Measurements from ENCODE around the gene TMEM255B.

The TMEM255B gene

DNA sequence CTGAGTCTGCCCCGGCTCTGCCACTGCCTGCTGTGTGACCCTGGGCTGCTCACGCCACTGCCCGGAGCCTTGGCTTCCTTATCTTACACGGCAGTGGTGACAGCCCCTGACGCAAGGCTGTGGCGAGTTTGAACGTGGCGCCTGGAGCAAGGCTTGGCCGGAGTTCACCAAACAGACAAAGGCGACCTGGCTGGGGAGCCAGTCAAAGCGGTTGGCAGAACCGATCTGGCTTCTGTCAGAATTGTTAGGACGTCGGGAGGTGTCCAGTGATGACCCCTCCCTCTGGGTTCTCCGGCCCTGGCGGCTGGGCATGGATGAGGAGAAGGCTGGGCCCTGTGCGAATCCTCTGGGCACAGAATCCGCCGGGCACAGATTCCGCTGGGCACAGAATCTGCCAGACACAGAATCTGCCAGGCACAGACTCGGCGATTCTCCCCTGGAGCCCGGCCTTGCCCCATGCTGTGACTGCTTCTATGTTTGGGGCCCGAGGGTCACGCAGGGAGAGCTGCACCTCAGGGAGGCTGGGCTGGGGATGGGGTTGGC, 11.7 kb upstream of the TMEM255B start:
- TF ChIP-seq, protein P1, sequence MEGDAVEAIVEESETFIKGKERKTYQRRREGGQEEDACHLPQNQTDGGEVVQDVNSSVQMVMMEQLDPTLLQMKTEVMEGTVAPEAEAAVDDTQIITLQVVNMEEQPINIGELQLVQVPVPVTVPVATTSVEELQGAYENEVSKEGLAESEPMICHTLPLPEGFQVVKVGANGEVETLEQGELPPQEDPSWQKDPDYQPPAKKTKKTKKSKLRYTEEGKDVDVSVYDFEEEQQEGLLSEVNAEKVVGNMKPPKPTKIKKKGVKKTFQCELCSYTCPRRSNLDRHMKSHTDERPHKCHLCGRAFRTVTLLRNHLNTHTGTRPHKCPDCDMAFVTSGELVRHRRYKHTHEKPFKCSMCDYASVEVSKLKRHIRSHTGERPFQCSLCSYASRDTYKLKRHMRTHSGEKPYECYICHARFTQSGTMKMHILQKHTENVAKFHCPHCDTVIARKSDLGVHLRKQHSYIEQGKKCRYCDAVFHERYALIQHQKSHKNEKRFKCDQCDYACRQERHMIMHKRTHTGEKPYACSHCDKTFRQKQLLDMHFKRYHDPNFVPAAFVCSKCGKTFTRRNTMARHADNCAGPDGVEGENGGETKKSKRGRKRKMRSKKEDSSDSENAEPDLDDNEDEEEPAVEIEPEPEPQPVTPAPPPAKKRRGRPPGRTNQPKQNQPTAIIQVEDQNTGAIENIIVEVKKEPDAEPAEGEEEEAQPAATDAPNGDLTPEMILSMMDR (conservative IDR thresholded peaks at IDR 0.05; ENCODE audit: low read length), result no peak
- no peak overlapping the region for H3K4me3 ChIP-seq (ENCODE audit: low read length)
- DNase-seq (ENCODE audit: low read depth), result no peak

DNA sequence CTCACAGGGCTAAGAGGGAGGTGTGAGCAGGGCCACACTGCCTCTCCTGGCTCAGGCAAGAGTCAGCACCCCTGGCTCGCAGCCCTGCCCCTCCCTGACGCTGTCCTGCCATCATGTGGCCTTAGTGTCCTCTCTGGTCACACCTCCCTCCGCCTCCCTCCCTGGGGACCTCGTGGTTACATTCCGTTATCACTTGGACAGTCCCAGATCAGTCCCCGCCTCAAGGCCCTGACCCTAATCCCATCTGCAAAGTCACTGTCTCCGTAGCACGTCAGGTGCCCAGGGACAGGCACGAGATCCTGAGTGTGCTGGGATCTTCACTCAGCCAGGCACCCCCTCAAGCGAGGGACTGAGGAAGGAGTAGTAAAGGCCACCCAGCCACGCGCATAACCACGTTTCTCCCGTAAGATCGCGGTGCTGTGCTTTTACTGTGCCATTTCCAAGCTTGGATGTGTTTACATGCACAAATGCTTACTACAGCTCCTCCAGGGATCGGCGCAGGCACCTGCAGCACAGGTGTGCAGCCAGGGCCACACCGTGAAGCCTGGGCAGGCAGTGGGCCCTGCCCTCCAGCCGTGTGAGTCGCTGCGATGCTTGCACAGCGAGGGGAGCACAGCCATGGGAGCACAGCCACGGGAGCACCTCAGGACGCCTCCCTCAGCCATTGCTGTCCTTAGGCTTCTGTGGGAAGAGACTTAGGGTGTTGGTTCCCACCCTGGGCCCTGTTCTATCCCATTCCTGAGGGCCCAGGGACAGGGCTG, 10.7 kb upstream of the TMEM255B start:
- H3K4me3 ChIP-seq (ENCODE audit: low read length), result no peak overlapping the region
- DNase-seq (ENCODE audit: low read depth), result no peak
- TF ChIP-seq, protein P1 (conservative IDR thresholded peaks at IDR 0.05; ENCODE audit: low read length), result no peak

DNA sequence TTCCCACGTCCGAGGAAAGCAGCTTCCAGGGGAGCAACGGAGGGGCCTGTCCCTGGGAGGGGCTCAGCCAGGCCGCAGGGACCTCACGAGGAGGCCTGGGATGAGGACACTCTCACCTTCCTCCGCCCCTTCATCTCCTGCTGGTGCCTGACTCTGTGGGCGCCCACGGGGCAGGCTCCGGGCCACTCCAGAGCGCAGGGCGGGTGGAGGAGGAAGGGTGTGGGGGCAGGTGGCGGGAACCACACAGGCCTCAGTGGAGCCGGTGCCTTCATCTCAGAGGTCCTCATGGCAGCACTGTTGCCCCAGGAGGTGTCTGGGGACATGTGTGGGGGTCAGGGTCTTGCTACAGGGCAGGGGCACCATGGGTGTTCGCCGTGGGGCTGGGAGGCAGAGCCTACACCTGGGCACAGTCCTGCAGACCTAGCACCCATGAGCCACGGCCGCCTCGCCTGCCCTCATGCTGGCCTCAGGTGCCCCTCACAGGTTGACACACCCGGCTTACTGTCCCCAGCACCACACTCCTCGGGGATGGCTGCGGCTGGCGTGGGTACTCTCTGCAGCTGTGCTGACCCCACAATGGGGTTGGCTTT, 10.1 kb upstream of the TMEM255B start:
- H3K4me3 ChIP-seq (ENCODE audit: low read length), result no peak overlapping the region
- DNase-seq (ENCODE audit: low read depth), result no peak
- TF ChIP-seq, protein P1 (conservative IDR thresholded peaks at IDR 0.05; ENCODE audit: low read length), result no peak

DNA sequence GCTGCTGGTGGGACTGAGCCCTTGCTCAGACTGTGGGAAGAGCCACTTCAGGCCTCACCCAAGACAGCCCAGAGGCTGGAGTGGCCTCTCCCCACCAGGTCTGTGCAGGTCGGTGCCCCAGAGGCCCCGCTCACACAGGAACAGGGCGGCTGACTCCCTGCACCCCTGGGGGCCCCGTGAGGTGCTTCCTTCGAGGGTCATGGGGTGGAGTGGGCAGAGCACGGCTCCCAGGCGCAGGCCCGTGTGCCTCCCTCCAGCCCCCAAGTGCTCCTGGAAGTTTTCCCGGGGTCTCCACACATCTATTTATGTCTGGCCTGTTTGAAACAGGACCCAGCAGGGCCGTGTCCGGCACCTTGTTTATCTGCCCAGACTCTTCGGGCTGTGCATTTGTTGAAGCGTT, 9.5 kb upstream of the TMEM255B start:
- TF ChIP-seq, protein P1 (conservative IDR thresholded peaks at IDR 0.05; ENCODE audit: low read length), result no peak
- H3K4me3 ChIP-seq (ENCODE audit: low read length), result no peak overlapping the region
- DNase-seq (ENCODE audit: low read depth), result no peak

DNA sequence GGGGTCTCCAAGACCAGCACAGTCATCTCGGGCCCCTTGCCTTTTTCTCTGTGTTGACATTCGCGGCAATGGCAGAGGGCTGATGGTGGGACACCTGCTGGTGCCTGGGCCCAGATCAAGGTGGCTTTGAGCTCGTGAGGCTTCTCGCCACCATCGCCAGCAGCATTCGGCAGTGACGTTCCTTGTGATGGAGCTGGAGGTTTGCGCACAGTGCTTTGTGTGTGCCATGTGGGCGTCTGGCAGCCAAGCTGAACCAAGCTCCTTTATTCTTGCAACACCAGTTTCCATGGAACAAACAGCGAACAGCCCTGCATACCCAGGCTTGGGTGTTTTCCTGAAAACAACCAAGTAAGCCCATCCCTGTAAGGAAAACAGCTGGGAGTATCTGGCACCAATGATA, 9.1 kb upstream of the TMEM255B start:
- no peak for DNase-seq (ENCODE audit: low read depth)
- no peak overlapping the region for H3K4me3 ChIP-seq (ENCODE audit: low read length)
- TF ChIP-seq, protein P1 (conservative IDR thresholded peaks at IDR 0.05; ENCODE audit: low read length), result no peak

DNA sequence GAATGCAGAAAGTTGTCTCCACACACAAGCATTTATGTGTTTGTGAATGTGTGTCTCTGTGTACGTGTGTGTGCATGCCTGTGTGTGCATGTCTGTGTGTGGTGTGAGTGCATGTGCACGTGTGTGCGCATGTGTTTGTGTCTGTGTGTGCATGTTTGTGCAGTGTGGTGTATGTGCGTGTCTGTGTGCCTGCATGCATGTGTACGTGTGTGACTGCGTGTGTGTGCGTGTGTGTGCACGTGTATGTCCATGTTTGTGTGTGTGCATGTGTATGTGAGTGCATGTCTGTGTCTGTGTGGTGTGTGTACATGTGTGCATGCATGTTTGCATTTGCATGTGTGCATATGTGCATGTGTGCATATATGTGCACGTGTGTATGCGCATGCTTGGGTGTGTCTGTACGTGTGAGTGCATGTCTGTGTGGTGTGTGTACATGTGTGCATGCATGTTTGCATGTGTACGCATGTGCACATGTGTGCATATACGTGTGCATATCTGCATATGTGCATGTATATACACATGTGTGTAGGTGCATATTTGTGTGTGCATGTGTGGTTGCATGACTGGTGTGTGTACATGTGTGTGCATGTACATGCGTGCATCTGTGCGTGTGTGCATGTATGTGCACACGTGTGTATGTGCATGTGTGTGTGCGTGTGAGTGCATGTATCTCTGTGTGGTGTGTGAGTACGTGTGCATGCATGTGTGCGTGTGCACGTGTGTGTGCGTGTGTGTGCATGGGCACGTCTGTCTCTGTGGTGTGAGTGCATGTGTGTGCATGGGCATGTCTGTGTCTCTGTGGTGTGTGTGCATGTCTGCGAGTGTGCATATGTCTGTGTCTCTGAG, 8.2 kb upstream of the TMEM255B start:
- H3K4me3 ChIP-seq (ENCODE audit: low read length), result no peak overlapping the region
- TF ChIP-seq, protein P1 (conservative IDR thresholded peaks at IDR 0.05; ENCODE audit: low read length), result no peak
- DNase-seq (ENCODE audit: low read depth), result no peak
